ENCODE data around the gene NVL.

Gene NVL

DNA sequence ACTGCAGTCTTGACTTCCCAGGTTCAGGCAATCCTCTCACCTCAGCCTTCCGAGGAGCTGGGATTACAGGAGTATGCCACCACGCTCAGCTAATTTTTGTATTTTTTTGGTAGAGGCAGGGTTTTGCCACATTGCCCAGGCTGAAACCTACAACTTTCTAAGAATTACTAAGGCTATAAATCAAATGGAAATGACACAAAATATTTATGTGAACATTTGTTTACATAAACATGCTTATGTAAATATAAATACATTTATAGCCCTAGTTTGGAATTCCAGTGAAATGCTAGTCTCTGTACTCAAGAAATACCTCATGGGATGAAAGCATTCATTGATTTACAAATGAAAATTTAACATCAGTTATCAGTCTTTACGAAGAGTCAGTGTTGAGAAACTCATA, 47.8 kb downstream of the NVL start:
- H3K4me3 ChIP-seq (replicated peaks; ENCODE audit: low read depth, low read length) = no peak overlapping the region
- TF ChIP-seq, protein P1, sequence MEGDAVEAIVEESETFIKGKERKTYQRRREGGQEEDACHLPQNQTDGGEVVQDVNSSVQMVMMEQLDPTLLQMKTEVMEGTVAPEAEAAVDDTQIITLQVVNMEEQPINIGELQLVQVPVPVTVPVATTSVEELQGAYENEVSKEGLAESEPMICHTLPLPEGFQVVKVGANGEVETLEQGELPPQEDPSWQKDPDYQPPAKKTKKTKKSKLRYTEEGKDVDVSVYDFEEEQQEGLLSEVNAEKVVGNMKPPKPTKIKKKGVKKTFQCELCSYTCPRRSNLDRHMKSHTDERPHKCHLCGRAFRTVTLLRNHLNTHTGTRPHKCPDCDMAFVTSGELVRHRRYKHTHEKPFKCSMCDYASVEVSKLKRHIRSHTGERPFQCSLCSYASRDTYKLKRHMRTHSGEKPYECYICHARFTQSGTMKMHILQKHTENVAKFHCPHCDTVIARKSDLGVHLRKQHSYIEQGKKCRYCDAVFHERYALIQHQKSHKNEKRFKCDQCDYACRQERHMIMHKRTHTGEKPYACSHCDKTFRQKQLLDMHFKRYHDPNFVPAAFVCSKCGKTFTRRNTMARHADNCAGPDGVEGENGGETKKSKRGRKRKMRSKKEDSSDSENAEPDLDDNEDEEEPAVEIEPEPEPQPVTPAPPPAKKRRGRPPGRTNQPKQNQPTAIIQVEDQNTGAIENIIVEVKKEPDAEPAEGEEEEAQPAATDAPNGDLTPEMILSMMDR (IDR thresholded peaks at IDR 0.05; ENCODE audit: low read depth, low read length, missing control alignments) = no peak
- no peak for DNase-seq (ENCODE audit: extremely low read depth, low read depth)

DNA sequence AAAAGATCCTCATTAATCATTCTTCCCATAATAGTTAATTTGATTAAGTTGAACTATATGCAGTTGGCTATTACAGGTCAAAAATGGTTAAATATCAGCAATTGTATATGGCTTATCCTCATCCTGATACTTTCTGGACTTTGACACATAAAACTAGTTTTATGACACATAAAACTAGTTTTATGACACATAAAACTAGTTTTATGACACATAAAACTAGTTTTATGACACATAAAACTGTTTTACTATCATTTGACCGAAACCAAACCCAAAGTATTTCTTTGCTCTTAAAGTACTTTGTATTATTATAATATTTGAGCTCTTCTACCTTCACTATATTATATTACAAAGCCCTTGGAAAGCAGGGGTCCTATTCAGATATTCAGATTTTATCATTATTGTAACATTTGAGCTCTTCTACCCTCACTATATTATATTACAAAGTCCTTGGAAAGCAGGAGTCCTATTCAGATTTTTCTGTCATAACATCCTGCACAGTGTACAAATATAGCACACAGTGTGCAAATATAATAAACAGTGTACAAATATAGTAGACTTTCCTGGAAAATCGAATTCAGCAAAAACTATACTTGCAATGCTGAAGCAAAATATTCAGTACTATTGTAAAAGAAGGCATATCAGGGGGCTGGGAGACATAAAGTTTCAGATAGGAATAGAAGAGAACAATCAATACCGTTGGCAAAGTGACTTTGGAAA, 53.0 kb downstream of the NVL start:
- TF ChIP-seq, protein P1 (IDR thresholded peaks at IDR 0.05; ENCODE audit: low read depth, low read length, missing control alignments) = no peak
- H3K4me3 ChIP-seq (replicated peaks; ENCODE audit: low read depth, low read length) = no peak overlapping the region
- no peak for DNase-seq (ENCODE audit: extremely low read depth, low read depth)

DNA sequence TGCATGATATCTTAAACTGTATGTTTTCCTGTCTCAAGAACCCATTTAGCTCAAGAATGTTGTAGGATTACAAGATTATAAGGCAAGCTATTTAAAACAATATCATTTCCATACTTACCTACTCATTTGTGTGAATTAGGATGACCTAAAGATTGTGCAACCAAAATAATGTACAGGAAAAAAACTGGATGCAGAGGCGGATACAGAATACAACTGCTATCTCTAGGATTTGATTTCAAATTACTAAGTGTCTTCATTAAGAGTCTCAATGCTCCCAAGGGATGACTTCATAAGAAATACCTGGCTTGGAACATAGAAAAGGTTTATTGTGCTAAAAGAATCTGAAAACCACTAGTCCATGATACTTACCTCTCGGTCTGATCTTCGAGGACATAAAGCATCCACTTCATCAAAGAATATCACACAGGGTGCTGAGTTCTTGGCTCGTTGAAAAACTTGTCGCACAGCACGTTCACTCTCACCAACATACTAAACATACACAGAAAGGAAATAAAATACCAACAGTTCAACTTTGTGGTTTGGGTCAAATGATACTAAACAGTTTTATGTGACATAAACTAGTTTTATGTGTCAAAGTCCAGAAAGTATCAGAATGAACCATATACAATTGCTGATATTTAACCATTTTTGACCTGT, 54.9 kb downstream of the NVL start:
- no peak for DNase-seq (ENCODE audit: extremely low read depth, low read depth)
- TF ChIP-seq, protein P1 (IDR thresholded peaks at IDR 0.05; ENCODE audit: low read depth, low read length, missing control alignments) = no peak
- H3K4me3 ChIP-seq (replicated peaks; ENCODE audit: low read depth, low read length) = no peak overlapping the region

DNA sequence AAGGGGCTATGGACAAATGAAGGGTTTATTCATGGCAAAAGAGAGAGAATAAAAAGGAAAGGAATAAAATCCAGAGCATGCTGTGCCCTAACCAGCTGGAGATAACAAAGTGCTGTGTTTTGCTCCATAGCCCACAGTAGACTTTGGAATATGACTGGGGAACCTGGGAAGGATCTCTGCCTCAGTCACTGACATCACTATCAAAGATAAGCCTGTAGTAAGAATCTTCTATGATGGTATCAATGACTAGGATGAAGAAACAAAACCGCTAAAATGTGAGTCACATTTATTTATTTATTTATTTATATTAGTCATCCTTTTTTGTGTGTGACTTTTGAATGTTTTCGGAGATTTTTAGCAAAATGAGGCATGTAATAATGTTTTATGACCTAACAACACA, 56.3 kb downstream of the NVL start:
- TF ChIP-seq, protein P1 (IDR thresholded peaks at IDR 0.05; ENCODE audit: low read depth, low read length, missing control alignments) = no peak
- no peak for DNase-seq (ENCODE audit: extremely low read depth, low read depth)
- H3K4me3 ChIP-seq (replicated peaks; ENCODE audit: low read depth, low read length) = no peak overlapping the region

DNA sequence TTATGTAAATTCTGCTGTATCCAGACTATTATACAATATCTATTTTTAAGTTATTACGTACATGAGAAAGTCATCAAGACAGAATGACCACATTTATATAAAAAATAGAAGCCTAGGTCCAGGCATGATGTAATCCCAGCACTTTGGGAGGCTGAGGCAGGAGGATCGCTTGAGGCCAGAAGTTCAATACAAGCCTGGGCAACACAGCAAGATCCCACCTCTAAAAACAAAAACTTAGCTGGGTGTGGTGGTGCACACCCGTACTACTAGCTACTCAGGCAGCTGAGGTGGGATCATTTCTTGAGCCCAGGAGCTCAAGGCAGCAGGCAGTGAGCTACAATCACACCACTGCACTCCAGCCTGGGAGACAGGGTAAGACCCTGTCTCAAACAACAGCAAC, 58.9 kb downstream of the NVL start:
- TF ChIP-seq, protein P1 (IDR thresholded peaks at IDR 0.05; ENCODE audit: low read depth, low read length, missing control alignments) = no peak
- no peak for DNase-seq (ENCODE audit: extremely low read depth, low read depth)
- H3K4me3 ChIP-seq (replicated peaks; ENCODE audit: low read depth, low read length) = no peak overlapping the region

DNA sequence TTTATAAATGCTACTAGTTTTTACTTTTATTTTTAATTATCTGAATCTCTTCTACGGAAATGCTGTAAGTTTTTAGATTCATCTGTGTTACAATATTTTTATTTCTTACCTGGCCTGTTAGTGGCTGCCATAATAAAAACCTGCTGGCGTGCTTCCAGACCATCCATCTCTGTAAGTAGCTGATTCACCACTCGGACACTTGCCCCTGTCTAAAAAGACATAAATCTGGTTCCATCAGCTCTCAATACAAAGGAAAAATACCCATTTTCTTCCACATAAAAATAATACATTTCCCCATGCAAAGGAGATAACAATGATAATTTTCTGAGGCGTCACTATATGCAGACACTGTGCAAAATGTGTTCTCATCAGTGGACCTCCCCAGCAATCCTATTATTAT, 62.0 kb downstream of the NVL start:
- no peak overlapping the region for H3K4me3 ChIP-seq (replicated peaks; ENCODE audit: low read depth, low read length)
- DNase-seq (ENCODE audit: extremely low read depth, low read depth) = no peak
- TF ChIP-seq, protein P1 (IDR thresholded peaks at IDR 0.05; ENCODE audit: low read depth, low read length, missing control alignments) = no peak
